GM18861 (cell line): Measurements from ENCODE around the gene LAMA1.

Experiments used
- ATAC-seq: cut with Tn5 transposase; IDR thresholded peaks from one replicate; pipeline ENCODE4 v1.9.1; 2021; ENCODE audit not compliant: unreplicated experiment

LAMA1 gene

GRCh38 chr18:7116001-7116730 lies 1.4 kb downstream of the LAMA1 start:
- ATAC-seq, result no peak

DNA sequence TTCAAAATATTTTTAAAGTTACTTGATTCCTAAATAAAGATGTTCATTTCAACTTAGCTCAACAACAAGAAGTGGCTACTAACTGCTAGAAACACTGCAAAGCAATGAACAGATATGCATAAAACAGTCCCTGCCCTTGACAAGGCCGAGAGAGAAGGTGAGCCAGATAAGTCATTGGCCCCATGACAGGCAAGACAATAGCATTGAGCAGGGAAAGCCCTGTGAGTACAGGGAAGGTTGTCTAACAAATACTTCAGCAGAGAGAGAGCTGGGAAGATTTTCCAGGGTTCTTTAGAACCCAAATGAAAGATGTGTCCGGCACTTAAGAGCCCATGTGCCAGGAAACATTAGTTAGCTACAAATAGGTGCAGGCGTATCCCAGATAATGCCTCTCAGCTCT lies 4.7 kb downstream of the LAMA1 start:
- no peak for ATAC-seq

GRCh38 chr18:7111134-7111533 lies 6.5 kb downstream of the LAMA1 start:
- no peak for ATAC-seq

- ATAC-seq, result no peak
Measured at GRCh38 chr18:7105943-7106342, 11.7 kb downstream of the LAMA1 start.

DNA sequence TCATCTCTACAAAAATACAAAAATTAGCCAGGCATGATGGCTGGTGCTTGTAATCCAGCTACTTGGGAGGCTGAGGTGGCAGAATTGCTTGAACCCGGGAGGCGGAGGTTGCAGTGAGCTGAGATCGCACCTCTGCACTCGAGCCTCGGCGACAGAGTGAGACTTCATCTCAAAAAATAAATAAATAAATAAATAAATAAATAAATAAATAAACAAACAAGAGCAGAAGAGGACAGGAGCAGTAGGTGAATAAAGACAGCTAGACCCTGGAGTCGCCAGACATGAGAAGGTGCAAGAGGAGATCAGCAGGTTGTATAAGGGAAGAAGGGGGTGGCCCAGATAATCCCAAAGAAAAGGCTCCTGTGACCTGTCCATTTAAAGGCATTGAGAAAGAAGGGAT lies 12.3 kb downstream of the LAMA1 start:
- ATAC-seq, result no peak

DNA sequence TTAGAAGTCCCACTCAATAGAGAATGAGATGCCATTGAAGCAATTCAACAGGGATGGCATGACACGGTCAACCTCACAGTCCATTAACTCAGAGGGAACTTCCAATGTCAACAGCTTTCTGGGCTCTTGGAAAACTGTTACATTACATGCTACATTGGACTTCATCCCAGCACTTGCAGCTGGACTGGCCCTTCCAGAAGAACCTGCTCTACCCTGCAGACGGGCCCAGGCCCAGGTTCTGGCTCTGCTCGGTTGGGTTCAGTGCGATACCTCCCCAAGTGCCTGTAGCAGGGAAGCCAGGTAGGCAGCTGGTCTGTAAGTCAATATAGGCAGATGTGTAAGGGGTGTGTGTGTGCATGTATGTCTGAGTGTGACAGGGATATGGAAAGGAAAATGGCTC lies 12.9 kb downstream of the LAMA1 start:
- ATAC-seq, result no peak

DNA sequence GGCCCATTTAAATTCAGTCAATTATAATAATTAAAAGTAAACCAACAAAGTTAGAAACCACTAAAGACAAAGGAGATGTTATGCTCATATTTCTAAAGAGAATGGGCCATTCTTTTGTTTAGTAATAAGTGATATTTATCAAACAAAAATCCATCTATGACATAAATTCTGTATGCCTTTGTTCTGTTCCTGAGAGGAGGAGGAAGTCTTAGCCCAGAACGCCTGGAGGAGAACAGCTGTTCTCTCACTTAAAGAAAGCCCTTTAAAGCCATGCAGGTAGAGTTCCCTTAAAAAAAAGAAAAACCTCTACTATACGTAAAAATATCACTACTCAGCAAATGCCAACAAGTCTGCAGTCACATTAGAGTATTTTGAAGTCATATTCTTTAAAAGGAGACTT lies 15.5 kb downstream of the LAMA1 start:
- no peak for ATAC-seq

- no peak for ATAC-seq
Measured at GRCh38 chr18:7096838-7097237, 20.8 kb downstream of the LAMA1 start.

GRCh38 chr18:7094427-7094826 lies 23.2 kb downstream of the LAMA1 start:
- ATAC-seq, result no peak

- ATAC-seq, result no peak
Measured at GRCh38 chr18:7090771-7091170, 26.8 kb downstream of the LAMA1 start.

DNA sequence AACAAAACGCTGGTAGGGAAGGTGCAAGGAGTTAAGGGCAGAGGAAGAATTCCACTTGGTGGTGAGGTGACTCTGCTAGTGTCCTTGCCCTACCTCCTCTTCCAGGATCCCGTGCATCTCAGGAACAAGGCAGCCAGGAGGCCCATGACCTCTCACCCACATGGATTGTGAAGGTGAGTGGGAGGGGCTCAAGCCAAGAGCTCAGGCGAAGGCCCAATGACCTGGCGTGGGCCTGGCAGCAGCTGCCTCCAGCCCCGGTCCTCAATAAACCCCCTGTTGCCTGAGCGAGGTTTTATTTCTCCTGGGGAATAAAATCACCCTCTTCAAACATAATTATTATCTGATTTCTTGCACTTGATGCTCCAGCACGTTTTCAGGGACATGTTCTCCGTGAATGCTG lies 28.2 kb downstream of the LAMA1 start:
- no peak for ATAC-seq

DNA sequence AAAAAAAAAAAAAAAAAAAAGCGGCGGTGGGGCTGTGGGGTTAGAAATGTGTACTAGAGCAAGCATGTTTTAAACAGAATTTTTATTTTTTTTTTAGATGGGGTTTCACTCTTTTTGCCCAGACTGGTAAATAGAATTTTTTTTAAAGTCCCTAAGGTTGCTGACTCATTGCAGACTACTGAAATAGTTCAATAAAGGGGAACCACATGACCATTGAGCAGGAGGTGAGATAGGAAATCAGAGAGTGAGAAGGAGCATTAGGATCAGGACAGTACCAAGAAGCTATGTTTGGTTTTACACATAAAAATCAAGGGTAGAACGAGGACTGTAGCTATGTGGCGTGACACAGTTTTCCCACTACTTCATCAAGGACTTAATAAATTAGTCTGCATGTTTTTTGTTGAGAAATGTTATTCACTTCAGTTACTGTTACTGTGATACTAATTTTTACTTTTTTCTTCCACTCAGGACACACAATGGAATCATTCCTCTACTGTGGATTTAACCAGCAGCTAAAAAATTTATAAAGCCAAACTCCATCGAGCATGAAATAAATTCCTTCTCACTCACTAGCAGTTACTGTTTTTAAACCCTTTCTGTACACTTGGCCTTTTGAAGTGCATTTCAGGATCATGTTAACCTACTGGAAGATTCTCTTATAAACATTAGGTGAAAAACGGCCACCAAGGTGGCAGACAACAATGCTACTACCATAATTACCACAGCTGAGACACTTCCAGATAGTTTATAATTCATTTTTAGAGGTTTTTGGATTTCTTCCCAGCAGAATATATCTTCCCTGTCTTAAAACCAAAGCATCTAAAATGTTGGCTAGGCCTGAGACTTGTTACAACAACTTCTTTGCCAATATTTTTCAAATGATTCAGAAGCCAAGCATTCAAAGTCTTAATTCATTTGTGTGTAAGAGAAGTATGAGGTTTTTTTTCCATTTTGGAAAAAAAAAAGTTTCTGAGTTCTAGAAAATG lies 33.2 kb downstream of the LAMA1 start:
- ATAC-seq, result no peak

DNA sequence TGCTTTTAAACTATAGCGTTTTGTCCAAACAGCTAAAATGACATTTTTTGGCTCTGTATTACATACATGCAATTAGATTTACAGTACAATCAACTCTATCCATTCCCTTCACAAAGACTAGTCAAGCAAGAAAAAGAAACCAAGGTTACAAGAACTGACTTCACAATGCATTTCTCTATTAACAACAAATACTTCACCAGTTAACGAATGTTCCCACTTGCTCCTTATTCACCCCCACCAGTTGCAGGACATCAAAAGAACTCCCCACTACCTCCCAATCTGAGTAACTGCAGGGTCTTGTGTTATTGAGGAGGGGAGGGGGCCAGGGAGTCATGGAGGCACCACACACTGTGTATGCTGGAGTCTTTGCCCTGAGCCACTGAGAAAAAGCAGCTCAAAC lies 34.9 kb downstream of the LAMA1 start:
- no peak for ATAC-seq

GRCh38 chr18:7079231-7079630 lies 38.4 kb downstream of the LAMA1 start:
- ATAC-seq, result no peak

DNA sequence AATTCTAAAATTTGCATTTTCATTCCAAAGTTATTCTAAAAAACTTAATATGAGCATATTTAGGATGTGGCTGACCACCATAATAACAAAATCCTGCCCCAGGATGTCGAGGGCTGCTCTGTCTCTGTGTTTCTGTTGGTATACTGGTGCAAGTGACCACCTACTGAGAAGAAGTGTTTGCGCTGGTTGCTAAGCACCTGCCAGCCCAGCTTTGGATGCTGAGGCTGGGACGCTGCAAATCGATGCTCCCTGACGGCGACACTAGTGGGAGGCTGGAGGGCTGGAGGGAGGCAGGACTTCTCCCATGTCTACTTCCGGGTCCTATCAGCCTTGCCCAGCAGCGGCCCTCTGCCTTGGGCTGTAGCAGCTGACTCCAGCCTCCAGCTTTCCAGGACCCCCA lies 45.0 kb downstream of the LAMA1 start:
- no peak for ATAC-seq

GRCh38 chr18:7071600-7071999 lies 46.0 kb downstream of the LAMA1 start:
- ATAC-seq, result no peak

DNA sequence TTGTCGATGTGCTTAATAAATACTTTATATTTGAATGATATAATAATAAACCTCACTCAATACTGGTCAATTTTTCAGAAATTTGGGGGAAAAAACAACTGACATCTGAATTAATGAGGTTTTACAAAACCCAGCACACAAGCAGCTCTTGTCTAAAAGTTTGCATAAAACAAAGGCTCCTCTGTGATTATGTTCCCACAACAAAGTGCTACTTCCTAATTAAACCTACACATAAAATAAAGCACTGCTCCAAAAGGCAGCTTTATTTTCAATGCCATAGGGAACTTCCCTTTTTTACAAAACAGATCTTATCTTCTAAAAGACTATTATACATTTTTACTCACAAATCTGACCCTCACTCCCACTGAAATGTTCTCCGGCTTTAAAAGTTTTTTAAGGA lies 47.1 kb downstream of the LAMA1 start:
- ATAC-seq, result no peak

- no peak for ATAC-seq
Measured at GRCh38 chr18:7068871-7069590, 48.6 kb downstream of the LAMA1 start.

DNA sequence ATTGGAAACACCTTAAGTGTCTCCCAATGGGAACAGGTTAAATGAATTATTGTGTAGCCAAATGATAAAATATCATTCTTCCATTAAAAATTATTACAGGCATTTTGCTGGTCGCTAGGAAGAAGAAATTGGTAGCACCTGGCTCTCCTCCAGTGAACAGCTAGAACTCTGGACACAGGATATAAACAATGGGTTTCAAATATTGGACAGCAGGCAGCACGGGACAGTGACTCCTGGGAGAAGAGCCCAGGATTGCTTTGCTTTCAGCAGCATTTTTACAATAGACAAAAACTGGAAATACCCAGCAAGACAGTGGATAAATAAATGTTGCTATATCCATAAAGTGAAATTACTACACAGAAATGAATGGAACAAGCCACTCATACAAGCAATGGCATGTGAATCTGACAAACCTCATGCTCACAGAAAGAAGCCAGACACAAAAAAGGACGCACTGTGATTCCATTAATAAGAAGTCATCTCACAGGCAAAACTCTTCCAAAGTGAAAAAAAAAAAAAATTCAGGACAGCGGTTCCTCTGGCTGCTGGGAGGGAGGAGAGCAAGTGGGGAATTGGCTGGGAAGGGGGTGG lies 50.5 kb downstream of the LAMA1 start:
- ATAC-seq, result no peak

GRCh38 chr18:7065736-7066135 lies 51.9 kb downstream of the LAMA1 start:
- ATAC-seq, result no peak

- ATAC-seq, result no peak
Measured at GRCh38 chr18:7064346-7064745, 53.3 kb downstream of the LAMA1 start.
